ENCODE data around the gene GRPEL2.

Gene GRPEL2

DNA sequence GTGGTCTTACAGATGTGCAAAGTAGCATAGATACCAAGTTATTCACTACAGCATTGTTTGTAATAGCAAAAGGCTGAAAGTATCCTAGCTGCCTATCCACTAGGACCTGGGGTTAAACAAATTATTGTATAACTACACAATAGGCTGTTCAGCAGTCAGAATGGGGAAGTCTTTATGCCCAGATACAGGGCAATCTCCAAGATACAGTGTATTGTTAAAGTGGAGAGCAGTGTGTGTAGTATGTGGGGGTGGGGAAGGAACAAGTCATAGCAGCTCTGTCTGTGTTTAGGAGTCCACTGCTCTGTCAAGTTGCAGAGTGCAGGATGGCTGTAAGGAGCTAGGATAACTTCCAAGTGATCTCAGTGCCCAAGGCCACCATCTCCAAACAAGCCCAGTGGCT, 18.1 kb downstream of the GRPEL2 start:
- TF ChIP-seq, protein P1, sequence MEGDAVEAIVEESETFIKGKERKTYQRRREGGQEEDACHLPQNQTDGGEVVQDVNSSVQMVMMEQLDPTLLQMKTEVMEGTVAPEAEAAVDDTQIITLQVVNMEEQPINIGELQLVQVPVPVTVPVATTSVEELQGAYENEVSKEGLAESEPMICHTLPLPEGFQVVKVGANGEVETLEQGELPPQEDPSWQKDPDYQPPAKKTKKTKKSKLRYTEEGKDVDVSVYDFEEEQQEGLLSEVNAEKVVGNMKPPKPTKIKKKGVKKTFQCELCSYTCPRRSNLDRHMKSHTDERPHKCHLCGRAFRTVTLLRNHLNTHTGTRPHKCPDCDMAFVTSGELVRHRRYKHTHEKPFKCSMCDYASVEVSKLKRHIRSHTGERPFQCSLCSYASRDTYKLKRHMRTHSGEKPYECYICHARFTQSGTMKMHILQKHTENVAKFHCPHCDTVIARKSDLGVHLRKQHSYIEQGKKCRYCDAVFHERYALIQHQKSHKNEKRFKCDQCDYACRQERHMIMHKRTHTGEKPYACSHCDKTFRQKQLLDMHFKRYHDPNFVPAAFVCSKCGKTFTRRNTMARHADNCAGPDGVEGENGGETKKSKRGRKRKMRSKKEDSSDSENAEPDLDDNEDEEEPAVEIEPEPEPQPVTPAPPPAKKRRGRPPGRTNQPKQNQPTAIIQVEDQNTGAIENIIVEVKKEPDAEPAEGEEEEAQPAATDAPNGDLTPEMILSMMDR (IDR thresholded peaks at IDR 0.05; ENCODE audit: low read depth, low read length), result no peak
- H3K4me3 ChIP-seq (ENCODE audit: low read depth, low read length), result no peak overlapping the region

DNA sequence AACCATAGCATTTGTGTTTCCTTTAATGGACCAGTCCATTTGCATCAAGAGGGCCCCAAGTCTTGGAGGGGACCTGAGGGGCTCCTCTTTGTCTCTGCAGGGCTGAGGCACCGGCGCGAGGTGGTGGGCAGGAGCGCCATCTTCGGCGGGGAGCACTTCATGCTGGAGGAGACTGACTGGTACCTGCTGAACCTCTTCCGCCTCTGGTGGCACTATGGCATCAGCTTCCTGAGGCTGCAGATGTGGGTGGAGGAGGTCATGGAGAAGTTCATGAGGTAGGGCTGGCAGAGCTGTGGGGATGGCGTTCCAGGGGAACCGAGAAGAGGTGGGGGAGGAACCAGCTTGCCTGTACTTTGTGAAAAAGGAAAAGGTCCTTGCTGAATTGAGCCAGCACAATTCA, 18.6 kb downstream of the GRPEL2 start:
- no peak overlapping the region for H3K4me3 ChIP-seq (ENCODE audit: low read depth, low read length)
- TF ChIP-seq, protein P1 (IDR thresholded peaks at IDR 0.05; ENCODE audit: low read depth, low read length), result no peak

DNA sequence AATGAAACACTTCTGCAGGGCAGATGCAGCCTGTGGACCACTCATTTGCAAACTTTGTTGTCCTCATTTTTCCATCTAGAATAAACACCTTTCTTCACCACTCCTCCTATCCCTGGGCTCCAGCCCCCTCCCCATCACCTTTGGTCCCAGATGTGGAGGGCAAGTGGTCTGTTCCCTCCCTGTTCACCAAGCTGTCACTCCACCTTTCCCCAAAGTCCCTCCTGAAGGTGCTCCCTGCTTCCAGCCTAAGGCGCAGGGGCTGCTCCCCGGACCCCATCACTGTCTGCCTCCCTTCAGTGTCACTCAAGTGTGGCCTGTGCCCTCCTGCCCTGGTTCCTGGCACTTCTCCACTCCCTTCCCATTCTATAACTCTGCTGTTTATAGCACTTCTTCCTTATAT, 19.4 kb downstream of the GRPEL2 start:
- no peak overlapping the region for H3K4me3 ChIP-seq (ENCODE audit: low read depth, low read length)
- TF ChIP-seq, protein P1 (IDR thresholded peaks at IDR 0.05; ENCODE audit: low read depth, low read length), result no peak

DNA sequence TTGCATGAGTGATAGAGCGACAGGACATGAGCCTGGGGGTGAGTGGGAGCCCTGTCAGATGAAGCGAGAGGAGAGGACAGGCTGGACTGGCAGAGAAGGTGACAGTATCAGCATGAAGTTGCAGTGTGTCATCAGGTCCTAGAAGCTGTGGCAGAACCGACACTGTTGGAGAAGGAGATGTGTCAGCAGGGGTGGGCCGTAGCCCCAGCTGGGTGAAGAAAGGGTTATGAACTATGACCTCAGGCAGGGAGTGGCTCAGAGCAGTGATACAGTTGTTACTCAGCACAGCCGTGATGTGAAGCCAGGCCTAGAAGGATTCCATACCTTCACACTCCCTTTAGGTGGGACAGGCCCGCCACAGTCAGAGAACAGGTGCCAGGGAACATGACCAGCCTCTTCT, 20.1 kb downstream of the GRPEL2 start:
- no peak overlapping the region for H3K4me3 ChIP-seq (ENCODE audit: low read depth, low read length)
- TF ChIP-seq, protein P1 (IDR thresholded peaks at IDR 0.05; ENCODE audit: low read depth, low read length), result no peak

DNA sequence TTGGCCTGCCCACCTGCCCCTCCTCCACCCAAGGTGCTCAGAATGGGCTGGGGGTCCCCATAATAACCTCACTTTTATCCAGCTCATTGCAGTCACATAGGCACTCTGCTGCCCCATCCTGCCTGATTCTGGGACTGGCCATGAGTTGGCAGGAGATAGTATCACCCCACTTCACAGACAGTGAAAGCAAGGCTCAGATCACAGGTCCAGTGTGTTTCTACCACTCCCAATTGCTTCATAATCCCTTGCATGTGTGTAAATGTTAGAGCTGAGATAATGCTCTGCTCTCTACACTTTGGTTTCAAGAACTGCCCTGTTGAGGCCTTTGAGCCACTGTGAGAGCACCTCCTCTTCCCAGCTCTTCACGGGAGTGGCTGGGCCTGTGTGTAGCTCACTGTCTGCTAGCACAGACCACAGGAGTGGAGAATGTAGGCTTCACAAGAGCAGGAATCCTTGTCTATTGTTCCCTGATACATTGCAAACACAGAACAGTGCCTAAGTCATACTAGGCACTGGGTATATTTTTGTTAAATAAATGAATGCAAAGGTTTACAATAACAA, 20.9 kb downstream of the GRPEL2 start:
- TF ChIP-seq, protein P1 (IDR thresholded peaks at IDR 0.05; ENCODE audit: low read depth, low read length), result no peak
- no peak overlapping the region for H3K4me3 ChIP-seq (ENCODE audit: low read depth, low read length)

DNA sequence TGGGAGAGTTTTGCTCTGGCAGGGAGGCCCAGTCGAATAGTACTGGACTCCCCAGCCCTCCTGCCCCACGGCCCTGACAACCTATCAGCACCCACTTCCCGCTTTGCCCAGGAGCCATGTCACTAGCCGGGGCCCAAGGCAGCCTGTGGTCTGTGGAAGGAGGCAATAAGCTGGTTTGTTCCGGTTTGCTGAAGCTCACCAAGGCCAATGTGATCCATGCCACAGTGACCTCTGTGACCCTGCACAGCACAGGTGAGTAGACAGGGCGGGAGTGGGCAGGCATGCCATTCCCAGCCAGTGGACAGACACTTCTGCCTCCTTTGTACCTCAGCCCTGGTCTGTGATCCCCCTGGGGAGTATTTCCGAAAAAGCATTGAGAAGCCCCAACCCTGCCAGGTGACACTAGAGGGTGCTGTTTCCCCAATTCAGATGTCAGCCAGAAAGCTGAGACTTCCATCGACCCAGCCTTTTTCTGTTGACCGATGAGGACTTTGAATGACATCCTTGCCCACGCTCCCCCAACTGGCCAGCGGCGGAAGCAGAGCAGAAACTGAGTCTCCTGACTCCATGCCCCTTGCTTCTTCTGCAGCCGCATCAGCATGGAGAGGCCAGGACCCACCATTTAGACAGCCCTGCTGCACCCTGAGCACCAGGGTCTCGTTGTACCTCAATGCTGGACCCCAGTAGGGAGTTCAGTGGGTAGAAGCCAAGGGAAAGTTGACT, 22.1 kb downstream of the GRPEL2 start:
- H3K4me3 ChIP-seq (ENCODE audit: low read depth, low read length), result no peak overlapping the region

More for the DNA sequence above, 22.1 kb downstream of the GRPEL2 start:
- TF ChIP-seq, protein P1 (IDR thresholded peaks at IDR 0.05; ENCODE audit: low read depth, low read length), result peak; percentile 91
